HL-60 (cell line): ENCODE measurements around the gene TPK1.

ENCODE experiments used
- DNase-seq, 2 experiments: peaks; one replicate each; pipeline ENCODE4 v3.0.0-alpha.2; 2010 to 2020; ENCODE audit warnings: low read depth in 1 of 2, low spot score in 1 of 2
- H3K27ac ChIP-seq: fragments of 250-450 bp; sonication (Bioruptor Pico); replicated peaks from 2 replicates; pipeline ENCODE4 v1.5.1; 2020; ENCODE audit warnings: mild to moderate bottlenecking, moderate library complexity
- H3K27me3 ChIP-seq: fragments of 250-450 bp; sonication (Bioruptor Pico); 2 replicates; pipeline ENCODE4 v1.5.1; 2021; ENCODE audit warnings: mild to moderate bottlenecking, moderate library complexity; ENCODE audit not compliant: insufficient read depth, poor library complexity, severe bottlenecking
- H3K4me3 ChIP-seq: replicated peaks from 2 replicates; pipeline ENCODE4 v1.5.1; 2011; ENCODE audit warnings: mild to moderate bottlenecking, control low read depth, low read length; ENCODE audit not compliant: insufficient read depth
- GABPA ChIP-seq: IDR thresholded peaks from 2 replicates; pipeline ENCODE4 v1.6.1; 2012; ENCODE audit warnings: low read depth
- POLR2AphosphoS5 ChIP-seq: IDR thresholded peaks from 2 replicates; pipeline ENCODE4 v1.6.1; 2012; ENCODE audit warnings: low read depth
- SPI1 ChIP-seq: IDR thresholded peaks from 2 replicates; pipeline ENCODE4 v1.6.1; 2012; ENCODE audit warnings: low read depth, mild to moderate bottlenecking, borderline replicate concordance
- TF ChIP-seq, protein P1 (sequence below): IDR thresholded peaks from one replicate; pipeline ENCODE4 v1.5.1; 2011; ENCODE audit warnings: low read length, control low read depth, inconsistent platforms; ENCODE audit not compliant: insufficient read depth
- TF ChIP-seq, protein P2 (sequence below): IDR thresholded peaks from 2 replicates; pipeline ENCODE4 v1.6.1; 2012; ENCODE audit warnings: low read depth; ENCODE audit not compliant: insufficient replicate concordance

The TPK1 gene

DNA sequence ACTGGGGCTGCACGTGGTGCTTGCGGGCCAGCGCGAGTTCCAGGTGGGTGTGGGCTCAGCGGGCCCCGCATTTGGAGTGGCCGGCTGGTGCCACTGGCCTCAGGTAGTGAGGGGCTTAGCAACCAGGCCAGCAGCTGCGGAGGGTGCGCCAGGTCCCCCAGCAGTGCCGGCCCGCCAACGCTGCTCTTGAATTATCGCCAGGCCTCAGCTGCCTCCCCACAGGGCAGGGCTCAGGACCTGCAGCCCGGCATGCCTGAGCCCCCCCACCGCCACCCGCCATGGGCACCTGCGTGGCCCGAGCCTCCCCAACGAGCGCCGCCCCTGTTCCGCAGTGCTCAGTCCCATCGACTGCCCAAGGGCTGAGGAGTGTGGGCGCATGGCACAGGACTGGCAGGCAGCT lies 185.4 kb downstream of the TPK1 start:
- Histone ChIP-seq H3K27me3 (no peaks in the 10 kb centered on the region), H3K27ac (no peak overlapping the region), H3K4me3 (no peak overlapping the region)
- no peak for DNase-seq
- TF ChIP-seq, protein P1, sequence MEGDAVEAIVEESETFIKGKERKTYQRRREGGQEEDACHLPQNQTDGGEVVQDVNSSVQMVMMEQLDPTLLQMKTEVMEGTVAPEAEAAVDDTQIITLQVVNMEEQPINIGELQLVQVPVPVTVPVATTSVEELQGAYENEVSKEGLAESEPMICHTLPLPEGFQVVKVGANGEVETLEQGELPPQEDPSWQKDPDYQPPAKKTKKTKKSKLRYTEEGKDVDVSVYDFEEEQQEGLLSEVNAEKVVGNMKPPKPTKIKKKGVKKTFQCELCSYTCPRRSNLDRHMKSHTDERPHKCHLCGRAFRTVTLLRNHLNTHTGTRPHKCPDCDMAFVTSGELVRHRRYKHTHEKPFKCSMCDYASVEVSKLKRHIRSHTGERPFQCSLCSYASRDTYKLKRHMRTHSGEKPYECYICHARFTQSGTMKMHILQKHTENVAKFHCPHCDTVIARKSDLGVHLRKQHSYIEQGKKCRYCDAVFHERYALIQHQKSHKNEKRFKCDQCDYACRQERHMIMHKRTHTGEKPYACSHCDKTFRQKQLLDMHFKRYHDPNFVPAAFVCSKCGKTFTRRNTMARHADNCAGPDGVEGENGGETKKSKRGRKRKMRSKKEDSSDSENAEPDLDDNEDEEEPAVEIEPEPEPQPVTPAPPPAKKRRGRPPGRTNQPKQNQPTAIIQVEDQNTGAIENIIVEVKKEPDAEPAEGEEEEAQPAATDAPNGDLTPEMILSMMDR = no peak
- TF ChIP-seq GABPA (no peak), SPI1 (no peak), POLR2AphosphoS5 (no peak)
- TF ChIP-seq, protein P2, sequence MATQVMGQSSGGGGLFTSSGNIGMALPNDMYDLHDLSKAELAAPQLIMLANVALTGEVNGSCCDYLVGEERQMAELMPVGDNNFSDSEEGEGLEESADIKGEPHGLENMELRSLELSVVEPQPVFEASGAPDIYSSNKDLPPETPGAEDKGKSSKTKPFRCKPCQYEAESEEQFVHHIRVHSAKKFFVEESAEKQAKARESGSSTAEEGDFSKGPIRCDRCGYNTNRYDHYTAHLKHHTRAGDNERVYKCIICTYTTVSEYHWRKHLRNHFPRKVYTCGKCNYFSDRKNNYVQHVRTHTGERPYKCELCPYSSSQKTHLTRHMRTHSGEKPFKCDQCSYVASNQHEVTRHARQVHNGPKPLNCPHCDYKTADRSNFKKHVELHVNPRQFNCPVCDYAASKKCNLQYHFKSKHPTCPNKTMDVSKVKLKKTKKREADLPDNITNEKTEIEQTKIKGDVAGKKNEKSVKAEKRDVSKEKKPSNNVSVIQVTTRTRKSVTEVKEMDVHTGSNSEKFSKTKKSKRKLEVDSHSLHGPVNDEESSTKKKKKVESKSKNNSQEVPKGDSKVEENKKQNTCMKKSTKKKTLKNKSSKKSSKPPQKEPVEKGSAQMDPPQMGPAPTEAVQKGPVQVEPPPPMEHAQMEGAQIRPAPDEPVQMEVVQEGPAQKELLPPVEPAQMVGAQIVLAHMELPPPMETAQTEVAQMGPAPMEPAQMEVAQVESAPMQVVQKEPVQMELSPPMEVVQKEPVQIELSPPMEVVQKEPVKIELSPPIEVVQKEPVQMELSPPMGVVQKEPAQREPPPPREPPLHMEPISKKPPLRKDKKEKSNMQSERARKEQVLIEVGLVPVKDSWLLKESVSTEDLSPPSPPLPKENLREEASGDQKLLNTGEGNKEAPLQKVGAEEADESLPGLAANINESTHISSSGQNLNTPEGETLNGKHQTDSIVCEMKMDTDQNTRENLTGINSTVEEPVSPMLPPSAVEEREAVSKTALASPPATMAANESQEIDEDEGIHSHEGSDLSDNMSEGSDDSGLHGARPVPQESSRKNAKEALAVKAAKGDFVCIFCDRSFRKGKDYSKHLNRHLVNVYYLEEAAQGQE = no peak

DNA sequence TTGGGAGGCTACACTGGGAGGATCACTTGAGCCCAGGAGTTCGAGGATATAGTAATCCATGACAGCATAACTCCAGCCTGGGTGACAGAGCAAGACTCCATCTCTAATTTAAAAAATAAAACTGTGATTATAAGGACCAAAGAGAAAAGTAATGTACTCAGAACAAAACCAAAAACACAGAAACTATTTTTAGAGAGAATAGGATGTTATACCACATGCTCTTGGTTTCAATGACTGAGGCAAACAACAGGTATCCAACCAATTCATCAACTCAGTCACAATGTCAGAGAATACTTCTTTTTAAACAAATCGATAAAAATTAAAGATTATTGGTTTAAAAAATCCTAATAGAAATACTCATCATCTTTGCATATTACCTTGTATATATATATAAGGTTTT lies 186.7 kb downstream of the TPK1 start:
- no peak overlapping the region for H3K27ac ChIP-seq
- no peak for TF ChIP-seq SPI1
- no peak for TF ChIP-seq GABPA
- no peak for TF ChIP-seq POLR2AphosphoS5
- TF ChIP-seq, protein P1 = no peak
- TF ChIP-seq, protein P2 = no peak
- H3K27me3 ChIP-seq = no peaks in the 10 kb centered on the region
- no peak for DNase-seq
- no peak overlapping the region for H3K4me3 ChIP-seq

DNA sequence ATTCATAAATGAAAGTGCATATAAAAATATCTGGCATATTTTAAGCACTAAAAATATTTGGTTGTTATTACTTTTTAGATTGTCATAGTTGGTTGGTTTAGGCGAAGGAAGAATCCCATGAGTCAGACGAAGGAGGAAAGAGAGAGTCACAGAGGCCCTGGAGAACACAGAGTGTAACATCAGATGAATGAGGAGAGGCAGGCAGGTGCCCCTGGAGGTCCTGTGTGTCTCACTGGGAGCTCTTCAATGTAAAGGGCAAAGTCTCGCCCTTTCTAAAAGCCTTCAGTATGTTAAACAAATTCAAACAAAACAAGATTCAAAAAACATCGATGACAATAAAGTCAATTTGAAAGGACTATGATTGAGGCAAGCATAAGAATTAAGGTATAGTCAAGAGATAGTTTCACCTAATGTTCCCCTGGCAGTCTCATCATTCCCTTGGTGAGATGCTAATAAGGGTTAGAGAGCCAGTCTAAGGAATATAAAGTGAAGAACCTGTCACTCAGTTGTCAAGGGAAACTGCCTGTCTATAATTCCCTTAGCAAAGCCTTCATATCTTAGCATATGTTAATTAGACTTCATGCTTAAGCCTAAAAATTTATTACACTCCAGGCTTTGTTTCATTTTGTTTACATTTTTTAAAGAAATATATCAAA lies 194.3 kb downstream of the TPK1 start:
- Histone ChIP-seq H3K27me3 (no peaks in the 10 kb centered on the region), H3K27ac (no peak overlapping the region), H3K4me3 (no peak overlapping the region)
- DNase-seq = no peak
- TF ChIP-seq, protein P2 = no peak
- TF ChIP-seq POLR2AphosphoS5 = no peak
